ENCODE results near the gene DAPK1.

DNA sequence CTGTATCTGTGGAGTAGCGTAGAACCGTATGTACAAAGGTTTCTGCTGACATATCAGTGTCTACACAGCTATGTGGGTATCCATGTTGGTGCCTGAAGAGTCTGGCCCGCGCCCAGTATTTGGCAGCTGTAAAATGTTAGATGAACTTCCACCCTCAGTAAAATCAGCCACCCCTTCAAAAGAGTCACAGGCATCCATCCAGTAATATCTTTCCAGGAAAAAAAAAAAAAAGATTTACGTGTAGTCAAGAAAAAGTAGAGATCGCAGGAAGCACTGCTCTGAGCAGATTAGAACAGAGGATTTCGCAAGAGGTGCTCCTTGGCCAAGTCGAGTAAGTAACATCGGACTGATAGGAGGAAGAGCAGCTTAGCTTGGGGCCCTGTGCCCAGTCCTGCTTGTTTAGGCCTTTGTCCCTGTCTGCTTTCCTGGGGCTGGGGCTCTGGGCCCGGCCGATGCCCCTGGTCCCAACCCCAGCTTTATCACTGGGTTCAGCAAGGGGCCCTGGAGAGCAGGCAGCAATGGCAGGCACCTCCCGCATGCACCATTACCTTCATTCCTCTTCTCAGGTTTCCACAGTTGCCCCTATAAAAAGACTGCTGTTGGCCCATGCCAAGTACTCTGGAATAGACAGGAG is 21.2 kb downstream of the DAPK1 start:
- TF ChIP-seq POLR2A (IDR thresholded peaks at IDR 0.05; ENCODE audit: low read depth, low read length) (no peak), MAX (IDR thresholded peaks at IDR 0.05; ENCODE audit: insufficient read depth, insufficient read length) (no peak)
